ENCODE measurements around the gene TMEM121. TPM values are rescaled to one million over a fixed set of nuclear protein-coding genes. Genes with fewer than 3 reads are reported as not detected.

The TMEM121 gene
- polyA plus RNA-seq, 1 of the 3 experiments (the other 2 are of a cell fraction) = 9.1 TPM

DNA sequence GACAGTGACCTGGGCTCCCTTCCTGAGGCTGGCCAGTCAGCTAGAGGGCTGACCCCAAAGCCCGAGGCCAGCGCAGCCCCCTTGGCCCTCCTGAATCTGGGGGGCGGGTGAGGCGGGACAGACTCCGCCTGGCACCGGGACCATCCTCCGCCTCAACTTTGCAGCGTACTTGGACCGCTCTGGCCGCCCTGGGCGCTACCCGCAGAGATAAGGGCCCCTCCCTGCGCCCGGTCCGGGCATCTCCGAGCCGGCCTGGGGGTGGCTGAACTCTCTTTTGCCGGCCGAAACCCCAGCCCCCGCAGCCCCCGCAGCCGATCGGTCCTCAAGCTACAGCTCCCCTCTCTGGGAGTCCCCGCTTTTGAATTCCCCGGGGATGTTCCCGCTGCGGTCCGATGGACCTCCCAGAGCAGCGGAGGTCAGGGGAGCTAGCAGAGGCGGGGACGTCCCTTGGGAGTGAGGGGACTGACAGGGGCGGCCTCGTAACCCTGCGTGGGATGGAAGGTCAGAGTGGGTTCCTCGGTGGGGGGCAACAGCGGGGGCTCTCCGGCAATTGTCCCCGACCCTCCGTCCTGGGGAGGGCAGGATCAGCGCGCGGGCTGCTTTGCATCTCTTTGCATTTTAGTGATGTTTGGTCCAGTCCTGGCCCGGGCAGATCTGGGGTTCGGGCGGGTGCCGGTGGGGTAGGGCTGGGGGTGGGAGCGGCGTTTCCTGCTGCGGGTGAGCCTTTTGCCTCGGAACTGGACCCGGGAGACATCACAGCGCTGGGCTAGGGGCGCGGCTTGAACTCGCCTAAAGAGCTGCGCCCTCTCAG is 40.0 kb upstream of the TMEM121 start, which contains the start of gene CRIP1:
Gene CRIP1, plus strand, starts transcription at position 724 of the 811 bp plus-strand sequence. CDS start 374 bp downstream, outside the sequence.
- 90% methylated on average over 33 of the region's 56 CpGs for WGBS (ENCODE audit: low lambda C conversion rate)
- ChIA-PET CTCF (interaction anchor here (0.7 to 7.2 kb wide), 16 partner anchors 10 to 119 kb away, joined by 3 to 137 read pairs (median 3); no protein-coding TSS in a partner anchor), POLR2A (interaction anchor here (0.9 to 1.0 kb wide), 2 partner anchors 14 to 15 kb away, joined by 3 to 4 read pairs; no protein-coding TSS in a partner anchor)
- Histone ChIP-seq H3K79me2 (ENCODE audit: insufficient read depth) (no peaks in the 10 kb centered on the region), H4K20me1 (ENCODE audit: insufficient read depth) (no peaks in the 10 kb centered on the region), H3K27ac (ENCODE audit: low read depth in 2 of 2, low read length in 1 of 2) (peak within 1 kb of the TSS; percentile 47 to 61; a peak in 2 of 4 replicates), H3K9me2 (no peaks in the 10 kb centered on the region), H3K36me3 (replicated peaks in 1 of 2; ENCODE audit: control insufficient read depth in 1 of 2, insufficient read depth in 2 of 2, low read length in 1 of 2) (no peaks in the 10 kb centered on the region), H3K9me3 (no peaks in the 10 kb centered on the region), H2AFZ (ENCODE audit: low read depth) (no peak within 1 kb of the TSS), H3K4me3 (ENCODE audit: low read depth in 2 of 2, low read length in 1 of 2) (no peak within 1 kb of the TSS), H3K4me1 (ENCODE audit: control insufficient read depth in 1 of 2, insufficient read depth in 2 of 2, low read depth in 1 of 2, low read length in 1 of 2) (peaks cover 22 to 61% of the 10 kb centered on the region in 2 experiments; a peak in 3 of 4 replicates), H3F3A (replicated peaks; ENCODE audit: insufficient read depth) (peaks cover 6% of the 10 kb centered on the region), H3K4me2 (no peak within 1 kb of the TSS), H3K27me3 (ENCODE audit: insufficient read depth) (no peaks in the 10 kb centered on the region), H3K9ac (no peak within 1 kb of the TSS)
- DNase-seq = no peak
- TF ChIP-seq YY1 (IDR thresholded peaks at IDR 0.05; ENCODE audit: low read depth) (no peak), MXI1 (IDR thresholded peaks at IDR 0.05; ENCODE audit: low read depth, low read length) (no peak), NFIC (IDR thresholded peaks at IDR 0.05; ENCODE audit: borderline replicate concordance) (no peak), TCF12 (IDR thresholded peaks at IDR 0.05) (no peak), FOSL2 (IDR thresholded peaks at IDR 0.05; ENCODE audit: borderline replicate concordance, low read depth) (no peak), ELF1 (IDR thresholded peaks at IDR 0.05) (no peak), FOXJ3 (CRISPR knock-in tag; IDR thresholded peaks at IDR 0.05) (no peak), NRF1 (IDR thresholded peaks at IDR 0.05; ENCODE audit: low read depth, low read length) (no peak), SMC3 (IDR thresholded peaks at IDR 0.05; ENCODE audit: low read depth, low read length) (no peak), EP300 (IDR thresholded peaks at IDR 0.05; ENCODE audit: borderline replicate concordance in 1 of 2, low read depth in 1 of 2, low read length in 1 of 2) (no peak), JUND (IDR thresholded peaks at IDR 0.05) (no peak), EZH2phosphoT487 (IDR thresholded peaks at IDR 0.05; ENCODE audit: borderline replicate concordance, low read depth) (no peak), RCOR1 (IDR thresholded peaks at IDR 0.05; ENCODE audit: low read length) (no peak), RXRA (IDR thresholded peaks at IDR 0.05; ENCODE audit: borderline replicate concordance, low read depth) (no peak), TAF1 (IDR thresholded peaks at IDR 0.05; ENCODE audit: borderline replicate concordance, low read depth, low read length) (no peak), CTCF (IDR thresholded peaks at IDR 0.05) (no peak), CHD2 (IDR thresholded peaks at IDR 0.05; ENCODE audit: low read length, partially characterized antibody) (no peak)
- TF ChIP-seq, protein P1, sequence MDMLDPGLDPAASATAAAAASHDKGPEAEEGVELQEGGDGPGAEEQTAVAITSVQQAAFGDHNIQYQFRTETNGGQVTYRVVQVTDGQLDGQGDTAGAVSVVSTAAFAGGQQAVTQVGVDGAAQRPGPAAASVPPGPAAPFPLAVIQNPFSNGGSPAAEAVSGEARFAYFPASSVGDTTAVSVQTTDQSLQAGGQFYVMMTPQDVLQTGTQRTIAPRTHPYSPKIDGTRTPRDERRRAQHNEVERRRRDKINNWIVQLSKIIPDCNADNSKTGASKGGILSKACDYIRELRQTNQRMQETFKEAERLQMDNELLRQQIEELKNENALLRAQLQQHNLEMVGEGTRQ (IDR thresholded peaks at IDR 0.05; ENCODE audit: borderline replicate concordance, low read depth, low read length) = no peak
- TF ChIP-seq, protein P2, sequence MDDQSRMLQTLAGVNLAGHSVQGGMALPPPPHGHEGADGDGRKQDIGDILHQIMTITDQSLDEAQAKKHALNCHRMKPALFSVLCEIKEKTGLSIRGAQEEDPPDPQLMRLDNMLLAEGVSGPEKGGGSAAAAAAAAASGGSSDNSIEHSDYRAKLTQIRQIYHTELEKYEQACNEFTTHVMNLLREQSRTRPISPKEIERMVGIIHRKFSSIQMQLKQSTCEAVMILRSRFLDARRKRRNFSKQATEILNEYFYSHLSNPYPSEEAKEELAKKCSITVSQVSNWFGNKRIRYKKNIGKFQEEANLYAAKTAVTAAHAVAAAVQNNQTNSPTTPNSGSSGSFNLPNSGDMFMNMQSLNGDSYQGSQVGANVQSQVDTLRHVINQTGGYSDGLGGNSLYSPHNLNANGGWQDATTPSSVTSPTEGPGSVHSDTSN (IDR thresholded peaks at IDR 0.05) = no peak
- TF ChIP-seq, protein P3, sequence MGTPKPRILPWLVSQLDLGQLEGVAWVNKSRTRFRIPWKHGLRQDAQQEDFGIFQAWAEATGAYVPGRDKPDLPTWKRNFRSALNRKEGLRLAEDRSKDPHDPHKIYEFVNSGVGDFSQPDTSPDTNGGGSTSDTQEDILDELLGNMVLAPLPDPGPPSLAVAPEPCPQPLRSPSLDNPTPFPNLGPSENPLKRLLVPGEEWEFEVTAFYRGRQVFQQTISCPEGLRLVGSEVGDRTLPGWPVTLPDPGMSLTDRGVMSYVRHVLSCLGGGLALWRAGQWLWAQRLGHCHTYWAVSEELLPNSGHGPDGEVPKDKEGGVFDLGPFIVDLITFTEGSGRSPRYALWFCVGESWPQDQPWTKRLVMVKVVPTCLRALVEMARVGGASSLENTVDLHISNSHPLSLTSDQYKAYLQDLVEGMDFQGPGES (IDR thresholded peaks at IDR 0.05; ENCODE audit: low read depth, low read length) = no peak

Data from SK-N-SH (cell line).